HG03045 (cell line): ENCODE results near the gene TCIRG1.

Experiments used
- ATAC-seq: cut with Tn5 transposase; IDR thresholded peaks from one replicate; pipeline ENCODE4 v1.9.1; 2021; ENCODE audit warnings: mild to moderate bottlenecking, moderate library complexity; ENCODE audit not compliant: unreplicated experiment

The TCIRG1 gene

GRCh38 chr11:68051191-68052136, 12.6 kb downstream of the TCIRG1 start:
- ATAC-seq: no peak

GRCh38 chr11:68052137-68052873, 13.5 kb downstream of the TCIRG1 start:
- no peak for ATAC-seq

- ATAC-seq: no peak
Measured at GRCh38 chr11:68053117-68053516, 14.3 kb downstream of the TCIRG1 start.

- ATAC-seq: no peak
Measured at GRCh38 chr11:68053981-68054812, 15.4 kb downstream of the TCIRG1 start.

GRCh38 chr11:68056317-68057285, 17.8 kb downstream of the TCIRG1 start:
- ATAC-seq: no peak

- ATAC-seq: no peak
Measured at GRCh38 chr11:68057807-68058206, 19.0 kb downstream of the TCIRG1 start.

GRCh38 chr11:68061508-68061907, 22.7 kb downstream of the TCIRG1 start:
- no peak for ATAC-seq

GRCh38 chr11:68064926-68065325, 26.1 kb downstream of the TCIRG1 start:
- ATAC-seq: no peak

- ATAC-seq: no peak
Measured at GRCh38 chr11:68065841-68066240, 27.0 kb downstream of the TCIRG1 start.

- no peak for ATAC-seq
Measured at GRCh38 chr11:68066742-68067141, 27.9 kb downstream of the TCIRG1 start.

- ATAC-seq: no peak
Measured at GRCh38 chr11:68067991-68068390, 29.2 kb downstream of the TCIRG1 start.

- no peak for ATAC-seq
Measured at GRCh38 chr11:68071281-68072048, 32.6 kb downstream of the TCIRG1 start.

- ATAC-seq: no peak
Measured at GRCh38 chr11:68074584-68075352, 35.9 kb downstream of the TCIRG1 start.

- ATAC-seq: no peak
Measured at GRCh38 chr11:68076371-68077042, 37.7 kb downstream of the TCIRG1 start.

- ATAC-seq: no peak
Measured at GRCh38 chr11:68077617-68078582, 39.1 kb downstream of the TCIRG1 start.

GRCh38 chr11:68080860-68081259, 42.0 kb downstream of the TCIRG1 start:
- no peak for ATAC-seq

GRCh38 chr11:68081691-68082090, 42.9 kb downstream of the TCIRG1 start:
- no peak for ATAC-seq
